ENCODE results near the gene OR10H1.

DNA sequence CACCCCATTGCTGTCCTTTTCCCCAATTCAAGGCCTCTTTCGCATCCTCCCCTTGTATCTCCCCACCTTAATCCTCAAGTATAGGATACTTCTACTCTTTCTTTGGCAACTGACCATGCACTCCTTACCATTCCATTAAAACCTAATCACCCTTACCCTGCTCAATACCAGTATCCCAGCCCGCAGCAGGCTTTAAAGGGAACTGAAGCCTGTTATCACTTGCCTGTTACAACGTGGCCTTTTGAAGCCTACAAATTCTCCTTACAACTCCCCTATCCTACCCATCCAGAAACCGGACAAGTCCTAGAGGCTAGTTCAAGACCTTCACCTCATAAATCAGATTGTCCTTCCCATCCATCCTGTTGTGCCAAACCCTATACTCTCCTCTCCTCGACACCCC lies 16.2 kb upstream of the OR10H1 start:
- TF ChIP-seq, protein P1, sequence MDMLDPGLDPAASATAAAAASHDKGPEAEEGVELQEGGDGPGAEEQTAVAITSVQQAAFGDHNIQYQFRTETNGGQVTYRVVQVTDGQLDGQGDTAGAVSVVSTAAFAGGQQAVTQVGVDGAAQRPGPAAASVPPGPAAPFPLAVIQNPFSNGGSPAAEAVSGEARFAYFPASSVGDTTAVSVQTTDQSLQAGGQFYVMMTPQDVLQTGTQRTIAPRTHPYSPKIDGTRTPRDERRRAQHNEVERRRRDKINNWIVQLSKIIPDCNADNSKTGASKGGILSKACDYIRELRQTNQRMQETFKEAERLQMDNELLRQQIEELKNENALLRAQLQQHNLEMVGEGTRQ (CRISPR knock-in tag; IDR thresholded peaks at IDR 0.05): no peak
- TF ChIP-seq, protein P2, sequence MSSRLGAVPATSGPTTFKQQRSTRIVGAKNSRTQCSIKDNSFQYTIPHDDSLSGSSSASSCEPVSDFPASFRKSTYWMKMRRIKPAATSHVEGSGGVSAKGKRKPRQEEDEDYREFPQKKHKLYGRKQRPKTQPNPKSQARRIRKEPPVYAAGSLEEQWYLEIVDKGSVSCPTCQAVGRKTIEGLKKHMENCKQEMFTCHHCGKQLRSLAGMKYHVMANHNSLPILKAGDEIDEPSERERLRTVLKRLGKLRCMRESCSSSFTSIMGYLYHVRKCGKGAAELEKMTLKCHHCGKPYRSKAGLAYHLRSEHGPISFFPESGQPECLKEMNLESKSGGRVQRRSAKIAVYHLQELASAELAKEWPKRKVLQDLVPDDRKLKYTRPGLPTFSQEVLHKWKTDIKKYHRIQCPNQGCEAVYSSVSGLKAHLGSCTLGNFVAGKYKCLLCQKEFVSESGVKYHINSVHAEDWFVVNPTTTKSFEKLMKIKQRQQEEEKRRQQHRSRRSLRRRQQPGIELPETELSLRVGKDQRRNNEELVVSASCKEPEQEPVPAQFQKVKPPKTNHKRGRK (CRISPR knock-in tag; IDR thresholded peaks at IDR 0.05; ENCODE audit: borderline replicate concordance): no peak
- TF ChIP-seq, protein P3, sequence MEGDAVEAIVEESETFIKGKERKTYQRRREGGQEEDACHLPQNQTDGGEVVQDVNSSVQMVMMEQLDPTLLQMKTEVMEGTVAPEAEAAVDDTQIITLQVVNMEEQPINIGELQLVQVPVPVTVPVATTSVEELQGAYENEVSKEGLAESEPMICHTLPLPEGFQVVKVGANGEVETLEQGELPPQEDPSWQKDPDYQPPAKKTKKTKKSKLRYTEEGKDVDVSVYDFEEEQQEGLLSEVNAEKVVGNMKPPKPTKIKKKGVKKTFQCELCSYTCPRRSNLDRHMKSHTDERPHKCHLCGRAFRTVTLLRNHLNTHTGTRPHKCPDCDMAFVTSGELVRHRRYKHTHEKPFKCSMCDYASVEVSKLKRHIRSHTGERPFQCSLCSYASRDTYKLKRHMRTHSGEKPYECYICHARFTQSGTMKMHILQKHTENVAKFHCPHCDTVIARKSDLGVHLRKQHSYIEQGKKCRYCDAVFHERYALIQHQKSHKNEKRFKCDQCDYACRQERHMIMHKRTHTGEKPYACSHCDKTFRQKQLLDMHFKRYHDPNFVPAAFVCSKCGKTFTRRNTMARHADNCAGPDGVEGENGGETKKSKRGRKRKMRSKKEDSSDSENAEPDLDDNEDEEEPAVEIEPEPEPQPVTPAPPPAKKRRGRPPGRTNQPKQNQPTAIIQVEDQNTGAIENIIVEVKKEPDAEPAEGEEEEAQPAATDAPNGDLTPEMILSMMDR (IDR thresholded peaks at IDR 0.05): no peak
- no peak for TF ChIP-seq SP1 (CRISPR knock-in tag; conservative IDR thresholded peaks at IDR 0.05)
- TF ChIP-seq, protein P4, sequence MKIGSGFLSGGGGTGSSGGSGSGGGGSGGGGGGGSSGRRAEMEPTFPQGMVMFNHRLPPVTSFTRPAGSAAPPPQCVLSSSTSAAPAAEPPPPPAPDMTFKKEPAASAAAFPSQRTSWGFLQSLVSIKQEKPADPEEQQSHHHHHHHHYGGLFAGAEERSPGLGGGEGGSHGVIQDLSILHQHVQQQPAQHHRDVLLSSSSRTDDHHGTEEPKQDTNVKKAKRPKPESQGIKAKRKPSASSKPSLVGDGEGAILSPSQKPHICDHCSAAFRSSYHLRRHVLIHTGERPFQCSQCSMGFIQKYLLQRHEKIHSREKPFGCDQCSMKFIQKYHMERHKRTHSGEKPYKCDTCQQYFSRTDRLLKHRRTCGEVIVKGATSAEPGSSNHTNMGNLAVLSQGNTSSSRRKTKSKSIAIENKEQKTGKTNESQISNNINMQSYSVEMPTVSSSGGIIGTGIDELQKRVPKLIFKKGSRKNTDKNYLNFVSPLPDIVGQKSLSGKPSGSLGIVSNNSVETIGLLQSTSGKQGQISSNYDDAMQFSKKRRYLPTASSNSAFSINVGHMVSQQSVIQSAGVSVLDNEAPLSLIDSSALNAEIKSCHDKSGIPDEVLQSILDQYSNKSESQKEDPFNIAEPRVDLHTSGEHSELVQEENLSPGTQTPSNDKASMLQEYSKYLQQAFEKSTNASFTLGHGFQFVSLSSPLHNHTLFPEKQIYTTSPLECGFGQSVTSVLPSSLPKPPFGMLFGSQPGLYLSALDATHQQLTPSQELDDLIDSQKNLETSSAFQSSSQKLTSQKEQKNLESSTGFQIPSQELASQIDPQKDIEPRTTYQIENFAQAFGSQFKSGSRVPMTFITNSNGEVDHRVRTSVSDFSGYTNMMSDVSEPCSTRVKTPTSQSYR (CRISPR knock-in tag; IDR thresholded peaks at IDR 0.05): no peak
- no peak for TF ChIP-seq ZNF219 (CRISPR knock-in tag; IDR thresholded peaks at IDR 0.05; ENCODE audit: borderline replicate concordance)
- TF ChIP-seq, protein P5, sequence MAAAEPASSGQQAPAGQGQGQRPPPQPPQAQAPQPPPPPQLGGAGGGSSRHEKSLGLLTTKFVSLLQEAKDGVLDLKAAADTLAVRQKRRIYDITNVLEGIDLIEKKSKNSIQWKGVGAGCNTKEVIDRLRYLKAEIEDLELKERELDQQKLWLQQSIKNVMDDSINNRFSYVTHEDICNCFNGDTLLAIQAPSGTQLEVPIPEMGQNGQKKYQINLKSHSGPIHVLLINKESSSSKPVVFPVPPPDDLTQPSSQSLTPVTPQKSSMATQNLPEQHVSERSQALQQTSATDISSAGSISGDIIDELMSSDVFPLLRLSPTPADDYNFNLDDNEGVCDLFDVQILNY (CRISPR knock-in tag; IDR thresholded peaks at IDR 0.05): no peak
- TF ChIP-seq, protein P6, sequence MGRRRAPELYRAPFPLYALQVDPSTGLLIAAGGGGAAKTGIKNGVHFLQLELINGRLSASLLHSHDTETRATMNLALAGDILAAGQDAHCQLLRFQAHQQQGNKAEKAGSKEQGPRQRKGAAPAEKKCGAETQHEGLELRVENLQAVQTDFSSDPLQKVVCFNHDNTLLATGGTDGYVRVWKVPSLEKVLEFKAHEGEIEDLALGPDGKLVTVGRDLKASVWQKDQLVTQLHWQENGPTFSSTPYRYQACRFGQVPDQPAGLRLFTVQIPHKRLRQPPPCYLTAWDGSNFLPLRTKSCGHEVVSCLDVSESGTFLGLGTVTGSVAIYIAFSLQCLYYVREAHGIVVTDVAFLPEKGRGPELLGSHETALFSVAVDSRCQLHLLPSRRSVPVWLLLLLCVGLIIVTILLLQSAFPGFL (CRISPR knock-in tag; IDR thresholded peaks at IDR 0.05; ENCODE audit: borderline replicate concordance): no peak
- TF ChIP-seq FOXJ3 (CRISPR knock-in tag; IDR thresholded peaks at IDR 0.05; ENCODE audit: borderline replicate concordance): no peak
- no peak for TF ChIP-seq TEAD4 (CRISPR knock-in tag; IDR thresholded peaks at IDR 0.05)
- TF ChIP-seq, protein P7, sequence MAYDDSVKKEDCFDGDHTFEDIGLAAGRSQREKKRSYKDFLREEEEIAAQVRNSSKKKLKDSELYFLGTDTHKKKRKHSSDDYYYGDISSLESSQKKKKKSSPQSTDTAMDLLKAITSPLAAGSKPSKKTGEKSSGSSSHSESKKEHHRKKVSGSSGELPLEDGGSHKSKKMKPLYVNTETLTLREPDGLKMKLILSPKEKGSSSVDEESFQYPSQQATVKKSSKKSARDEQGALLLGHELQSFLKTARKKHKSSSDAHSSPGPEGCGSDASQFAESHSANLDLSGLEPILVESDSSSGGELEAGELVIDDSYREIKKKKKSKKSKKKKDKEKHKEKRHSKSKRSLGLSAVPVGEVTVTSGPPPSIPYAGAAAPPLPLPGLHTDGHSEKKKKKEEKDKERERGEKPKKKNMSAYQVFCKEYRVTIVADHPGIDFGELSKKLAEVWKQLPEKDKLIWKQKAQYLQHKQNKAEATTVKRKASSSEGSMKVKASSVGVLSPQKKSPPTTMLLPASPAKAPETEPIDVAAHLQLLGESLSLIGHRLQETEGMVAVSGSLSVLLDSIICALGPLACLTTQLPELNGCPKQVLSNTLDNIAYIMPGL (CRISPR knock-in tag; IDR thresholded peaks at IDR 0.05): no peak
- TF ChIP-seq, protein P8, sequence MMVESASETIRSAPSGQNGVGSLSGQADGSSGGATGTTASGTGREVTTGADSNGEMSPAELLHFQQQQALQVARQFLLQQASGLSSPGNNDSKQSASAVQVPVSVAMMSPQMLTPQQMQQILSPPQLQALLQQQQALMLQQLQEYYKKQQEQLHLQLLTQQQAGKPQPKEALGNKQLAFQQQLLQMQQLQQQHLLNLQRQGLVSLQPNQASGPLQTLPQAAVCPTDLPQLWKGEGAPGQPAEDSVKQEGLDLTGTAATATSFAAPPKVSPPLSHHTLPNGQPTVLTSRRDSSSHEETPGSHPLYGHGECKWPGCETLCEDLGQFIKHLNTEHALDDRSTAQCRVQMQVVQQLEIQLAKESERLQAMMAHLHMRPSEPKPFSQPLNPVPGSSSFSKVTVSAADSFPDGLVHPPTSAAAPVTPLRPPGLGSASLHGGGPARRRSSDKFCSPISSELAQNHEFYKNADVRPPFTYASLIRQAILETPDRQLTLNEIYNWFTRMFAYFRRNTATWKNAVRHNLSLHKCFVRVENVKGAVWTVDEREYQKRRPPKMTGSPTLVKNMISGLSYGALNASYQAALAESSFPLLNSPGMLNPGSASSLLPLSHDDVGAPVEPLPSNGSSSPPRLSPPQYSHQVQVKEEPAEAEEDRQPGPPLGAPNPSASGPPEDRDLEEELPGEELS (CRISPR knock-in tag; IDR thresholded peaks at IDR 0.05): no peak
